CD14-positive monocyte (primary cell): ENCODE results near the gene CPLANE1. TPM values are rescaled to one million over a fixed set of nuclear protein-coding genes. Genes with fewer than 3 reads are reported as not detected.
"Not testable (repeated sequence)": the region's sequence is repeated elsewhere in the genome, so short reads cannot be mapped to it uniquely, and the experiment has no call there.

Experiments
- DNase-seq, 3 donors: peaks; one replicate each; pipeline ENCODE4 v3.0.0-alpha.2; 2011 to 2022
- H2AFZ ChIP-seq: 2 replicates; pipeline ENCODE4 v1.6.0; 2012; ENCODE audit warnings: mild to moderate bottlenecking, low read depth, low read length, inconsistent platforms; ENCODE audit not compliant: insufficient read depth, poor library complexity, severe bottlenecking
- H3K27ac ChIP-seq, 2 donors: 1 replicate in 1 of 2; 2 replicates in 1 of 2; pipeline ENCODE4 v1.5.1; 2012 to 2013; ENCODE audit warnings: low read length in 2 of 2, control low read depth in 1 of 2, inconsistent platforms in 1 of 2, low read depth in 1 of 2, mild to moderate bottlenecking in 1 of 2
- H3K27me3 ChIP-seq, 2 donors: one replicate each; pipeline versions ENCODE4 v1.6.0 to v1.6.1; 2011 to 2013; ENCODE audit warnings: low read length in 2 of 2; ENCODE audit not compliant: control insufficient read depth in 2 of 2, insufficient read depth in 2 of 2
- H3K36me3 ChIP-seq, 2 donors: replicated peaks in 1 of 2; 1 replicate in 1 of 2; 2 replicates in 1 of 2; pipeline versions ENCODE4 v1.5.1 to v1.6.1; 2012 to 2013; ENCODE audit warnings: low read length in 2 of 2, control low read depth in 1 of 2, inconsistent platforms in 1 of 2, mild to moderate bottlenecking in 1 of 2; ENCODE audit not compliant: insufficient read depth in 2 of 2, control insufficient read depth in 1 of 2
- H3K4me1 ChIP-seq, 2 donors: 1 replicate in 1 of 2; 2 replicates in 1 of 2; pipeline versions ENCODE4 v1.5.1 to v1.6.1; 2012 to 2013; ENCODE audit warnings: low read length in 2 of 2, control low read depth in 1 of 2, inconsistent platforms in 1 of 2, mild to moderate bottlenecking in 1 of 2, moderate library complexity in 1 of 2; ENCODE audit not compliant: insufficient read depth in 2 of 2, control insufficient read depth in 1 of 2
- H3K4me2 ChIP-seq: replicated peaks from 2 replicates; pipeline ENCODE3; 2012; ENCODE audit warnings: low read length, moderate library complexity, mild to moderate bottlenecking; ENCODE audit not compliant: poor library complexity, severe bottlenecking; ENCODE audit errors: extremely low read depth
- H3K4me3 ChIP-seq, 3 experiments: fragments of 200-600 bp in 1 of 3; sonication (generic) in 1 of 3; replicated peaks in 1 of 3; 1 replicate in 2 of 3; 2 replicates in 1 of 3; pipeline ENCODE4 v1.5.1; 2011 to 2013; ENCODE audit warnings: low read length in 3 of 3, mild to moderate bottlenecking in 3 of 3, control low read depth in 2 of 3, low read depth in 2 of 3, inconsistent platforms in 1 of 3, moderate library complexity in 1 of 3
- H3K79me2 ChIP-seq: 2 replicates; pipeline ENCODE4 v1.6.0; 2012; ENCODE audit warnings: mild to moderate bottlenecking, control low read depth, inconsistent platforms, low read length, moderate library complexity; ENCODE audit not compliant: insufficient read depth
- H3K9ac ChIP-seq: 2 replicates; pipeline ENCODE4 v1.6.0; 2017; ENCODE audit warnings: low read length, mild to moderate bottlenecking; ENCODE audit not compliant: insufficient read depth, poor library complexity, severe bottlenecking
- H3K9me3 ChIP-seq, 2 donors: replicated peaks in 1 of 2; 1 replicate in 1 of 2; 2 replicates in 1 of 2; pipeline versions ENCODE4 v1.5.1 to v1.6.1; 2012 to 2013; ENCODE audit warnings: low read length in 2 of 2, control low read depth in 1 of 2; ENCODE audit not compliant: control insufficient read depth in 1 of 2, insufficient read depth in 1 of 2
- H4K20me1 ChIP-seq: 2 replicates; pipeline ENCODE4 v1.6.0; 2012; ENCODE audit warnings: mild to moderate bottlenecking, low read length, control low read depth, moderate library complexity; ENCODE audit not compliant: insufficient read depth
- H3K27ac Mint-ChIP-seq, 7 donors: one replicate each; pipeline ENCODE4 v1.8.0; 2020; ENCODE audit warnings: mild to moderate bottlenecking in 7 of 7, mixed read lengths in 7 of 7, moderate library complexity in 6 of 7, inconsistent platforms in 2 of 7
- H3K27me3 Mint-ChIP-seq, 3 donors: one replicate each; pipeline ENCODE4 v1.8.0; 2021 to 2022; ENCODE audit warnings: low read depth in 3 of 3, mild to moderate bottlenecking in 3 of 3, mixed read lengths in 3 of 3, moderate library complexity in 3 of 3, inconsistent platforms in 1 of 3
- H3K36me3 Mint-ChIP-seq, 2 donors: one replicate each; pipeline ENCODE4 v1.8.0; 2020; ENCODE audit warnings: mixed read lengths in 2 of 2, inconsistent platforms in 1 of 2, mild to moderate bottlenecking in 1 of 2
- H3K4me1 Mint-ChIP-seq: one replicate; pipeline ENCODE4 v1.8.0; 2020; ENCODE audit warnings: mild to moderate bottlenecking, mixed read lengths
- H3K4me3 Mint-ChIP-seq, 2 donors: one replicate each; pipeline ENCODE4 v1.8.0; 2020; ENCODE audit warnings: mild to moderate bottlenecking in 2 of 2, mixed read lengths in 2 of 2, moderate library complexity in 1 of 2
- H3K9me3 Mint-ChIP-seq, 7 donors: one replicate each; pipeline ENCODE4 v1.8.0; 2020 to 2022; ENCODE audit warnings: mixed read lengths in 7 of 7, mild to moderate bottlenecking in 6 of 7, moderate library complexity in 6 of 7, inconsistent platforms in 2 of 7
- CTCF ChIP-seq: fragments of 200-600 bp; IDR thresholded peaks from one replicate; pipeline ENCODE4 v1.8.0; 2022; ENCODE audit warnings: antibody characterized with exemption, mild to moderate bottlenecking
- WGBS: methylation state at CpG from one replicate; pipeline ENCODE4 v1.1.5; 2013; ENCODE audit warnings: missing lambda C conversion rate; ENCODE audit not compliant: insufficient coverage; 5-methylcytosine and 5-hydroxymethylcytosine counted together
- intact Hi-C, 2 donors: fragments of 100-400 bp; cut with micrococcal nuclease; formaldehyde crosslinking; loops; one replicate each; pipeline versions ENCODE4 v1.15.0 to v1.15.1; 2023
- polyA minus RNA-seq: library from RNA; depleted of rRNA, polyadenylated mRNA; stranded (reverse); fragments of >200 nt; gene quantifications from 2 replicates; pipeline ENCODE4 v1.2.3, GENCODE V29; 2012
- polyA plus RNA-seq, 3 donors: library from polyadenylated mRNA; depleted of rRNA in 1 of 3; unstranded in 2 of 3; stranded (reverse) in 1 of 3; fragments of 300-500 nt in 2 of 3; fragments of >200 nt in 1 of 3; fragmentation: Illumina TruSeq in 2 of 3; gene quantifications; 1 replicate in 2 of 3; 2 replicates in 1 of 3; pipeline ENCODE4 v1.2.3, GENCODE V29; 2012 to 2021
- total RNA-seq, 12 experiments: library from RNA in 1 of 12; stranded (reverse) in 1 of 12; fragments of 120-200 nt in 1 of 12; gene quantifications; one replicate each; pipeline ENCODE4 v1.2.4 and lab custom pipeline; 2013 to 2026; ENCODE audit warnings: mixed read lengths in 6 of 12, inconsistent platforms in 1 of 12

The CPLANE1 gene
- 4.4 TPM for total RNA-seq (2013)
- polyA plus RNA-seq (1 to 10 TPM in 1 of 3 donors, under 1 TPM in 2; 0.25 to 1.6 (median 0.88) TPM), polyA minus RNA-seq (1.5 and 2.9 TPM in 2 replicates), total RNA-seq (lab: John Stamatoyannopoulos, UW) (7.7 to 26.3 (median 14.0) reads per million in 11 experiments)

GRCh38 chr5:37248970-37249814 is at the start of gene CPLANE1:
Gene CPLANE1, minus strand, starts transcription at chr5:37249376. Its CDS starts 1,678 bp downstream, at chr5:37247698.
- peak within 1 kb of the TSS in 1 of 2 donors; percentile 59 for H3K27ac ChIP-seq
- H3K36me3 Mint-ChIP-seq, result peaks cover 0 to 3% of the 10 kb centered on the region in 2 donors
- peaks cover 0 to 5% of the 10 kb centered on the region in 2 donors for H3K9me3 ChIP-seq
- intact Hi-C loops, result no loop called here
- peaks cover 18% of the 10 kb centered on the region for H3K4me1 Mint-ChIP-seq
- H3K27me3 ChIP-seq, result no peaks in the 10 kb centered on the region
- peak within 1 kb of the TSS; percentile 88 for H2AFZ ChIP-seq
- TF ChIP-seq CTCF, result no peak
- peak; percentile 33 to 39 (median 36) for DNase-seq
- peak within 1 kb of the TSS; percentile 76 to 85 (median 81) for H3K4me3 ChIP-seq
- peaks cover 7 to 12% of the 10 kb centered on the region in 2 donors for H3K4me1 ChIP-seq
- peaks cover 3 to 9% (median 5%) of the 10 kb centered on the region in 7 donors for H3K9me3 Mint-ChIP-seq
- under 1% methylated on average over 87 of the region's 88 CpGs for WGBS
- H3K27me3 Mint-ChIP-seq, result peaks cover 2 to 9% (median 4%) of the 10 kb centered on the region in 3 donors
- H3K9ac ChIP-seq, result peak within 1 kb of the TSS; percentile 84
- peak within 1 kb of the TSS in 6 of 7 donors; percentile 26 to 79 (median 72) for H3K27ac Mint-ChIP-seq
- H3K4me3 Mint-ChIP-seq, result peak within 1 kb of the TSS; percentile 90 to 96
- H3K79me2 ChIP-seq, result no peaks in the 10 kb centered on the region
- peak within 1 kb of the TSS; percentile 82 for H3K4me2 ChIP-seq
- H3K36me3 ChIP-seq, result no peaks in the 10 kb centered on the region
- H4K20me1 ChIP-seq, result no peaks in the 10 kb centered on the region

GRCh38 chr5:37296313-37296712 is 47.1 kb upstream of the CPLANE1 start:
- H3K9me3 Mint-ChIP-seq, H3K27me3 Mint-ChIP-seq, H3K4me3 Mint-ChIP-seq, H3K4me2 ChIP-seq, H3K9ac ChIP-seq, H3K27ac Mint-ChIP-seq, H3K79me2 ChIP-seq, H4K20me1 ChIP-seq, H3K9me3 ChIP-seq, H2AFZ ChIP-seq, H3K27ac ChIP-seq, H3K27me3 ChIP-seq, intact Hi-C loops, H3K4me1 ChIP-seq, H3K4me3 ChIP-seq, H3K4me1 Mint-ChIP-seq, DNase-seq: not testable (repeated sequence)
- WGBS, result 100% methylated on average over 2 of the region's 7 CpGs
- peaks cover 45 to 74% of the 10 kb centered on the region in 2 donors for H3K36me3 Mint-ChIP-seq
- peaks cover 58 to 70% of the 10 kb centered on the region in 2 donors for H3K36me3 ChIP-seq
